ENCODE measurements around the gene IRGM.

DNA sequence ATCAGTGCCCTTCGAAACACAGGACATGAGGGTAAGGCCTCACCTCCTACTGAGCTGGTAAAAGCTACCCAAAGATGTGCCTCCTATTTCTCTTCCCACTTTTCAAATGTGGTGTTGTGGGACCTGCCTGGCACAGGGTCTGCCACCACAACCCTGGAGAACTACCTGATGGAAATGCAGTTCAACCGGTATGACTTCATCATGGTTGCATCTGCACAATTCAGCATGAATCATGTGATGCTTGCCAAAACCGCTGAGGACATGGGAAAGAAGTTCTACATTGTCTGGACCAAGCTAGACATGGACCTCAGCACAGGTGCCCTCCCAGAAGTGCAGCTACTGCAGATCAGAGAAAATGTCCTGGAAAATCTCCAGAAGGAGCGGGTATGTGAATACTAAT, 1.9 kb downstream of the IRGM start:
- TF ChIP-seq, protein P1, sequence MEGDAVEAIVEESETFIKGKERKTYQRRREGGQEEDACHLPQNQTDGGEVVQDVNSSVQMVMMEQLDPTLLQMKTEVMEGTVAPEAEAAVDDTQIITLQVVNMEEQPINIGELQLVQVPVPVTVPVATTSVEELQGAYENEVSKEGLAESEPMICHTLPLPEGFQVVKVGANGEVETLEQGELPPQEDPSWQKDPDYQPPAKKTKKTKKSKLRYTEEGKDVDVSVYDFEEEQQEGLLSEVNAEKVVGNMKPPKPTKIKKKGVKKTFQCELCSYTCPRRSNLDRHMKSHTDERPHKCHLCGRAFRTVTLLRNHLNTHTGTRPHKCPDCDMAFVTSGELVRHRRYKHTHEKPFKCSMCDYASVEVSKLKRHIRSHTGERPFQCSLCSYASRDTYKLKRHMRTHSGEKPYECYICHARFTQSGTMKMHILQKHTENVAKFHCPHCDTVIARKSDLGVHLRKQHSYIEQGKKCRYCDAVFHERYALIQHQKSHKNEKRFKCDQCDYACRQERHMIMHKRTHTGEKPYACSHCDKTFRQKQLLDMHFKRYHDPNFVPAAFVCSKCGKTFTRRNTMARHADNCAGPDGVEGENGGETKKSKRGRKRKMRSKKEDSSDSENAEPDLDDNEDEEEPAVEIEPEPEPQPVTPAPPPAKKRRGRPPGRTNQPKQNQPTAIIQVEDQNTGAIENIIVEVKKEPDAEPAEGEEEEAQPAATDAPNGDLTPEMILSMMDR (IDR thresholded peaks at IDR 0.05) = no peak
- no peak for TF ChIP-seq POLR2A (IDR thresholded peaks at IDR 0.05)
